Peyer's patch (tissue), 4 donors: ENCODE measurements around the gene GBP5. TPM values are rescaled to one million over a fixed set of nuclear protein-coding genes. Genes with fewer than 3 reads are reported as not detected.
"Not testable (repeated sequence)": the region's sequence is repeated elsewhere in the genome, so short reads cannot be mapped to it uniquely, and the experiment has no call there.

Source experiments
- DNase-seq, 3 donors: peaks; one replicate each; pipeline ENCODE4 v3.0.0-alpha.2; 2017 to 2019
- H3K27ac ChIP-seq, 4 donors: fragments of 200-600 bp; sonication (generic); one replicate each; pipeline ENCODE4 v1.5.1; 2016 to 2019
- H3K27me3 ChIP-seq, 2 donors: fragments of 200-600 bp; sonication (generic); one replicate each; pipeline ENCODE4 v1.5.1; 2019
- H3K36me3 ChIP-seq, 3 donors: fragments of 200-600 bp; sonication (generic); one replicate each; pipeline ENCODE4 v1.5.1; 2016 to 2019
- H3K4me1 ChIP-seq, 4 donors: fragments of 200-600 bp; sonication (generic); one replicate each; pipeline ENCODE4 v1.5.1; 2016 to 2019
- H3K4me3 ChIP-seq, 4 donors: fragments of 200-600 bp; sonication (generic); 1 replicate in 3 of 4; 2 replicates in 1 of 4; pipeline ENCODE4 v1.5.1; 2016 to 2019; ENCODE audit warnings: mild to moderate bottlenecking in 1 of 4
- H3K9me3 ChIP-seq, 4 donors: fragments of 200-600 bp; sonication (generic); one replicate each; pipeline ENCODE4 v1.5.1; 2016 to 2019; ENCODE audit warnings: mild to moderate bottlenecking in 1 of 4
- CTCF ChIP-seq, 6 experiments: fragments of 450-650 bp in 4 of 6; fragments of 200-600 bp in 2 of 6; sonication (generic) in 1 of 6; IDR thresholded peaks; one replicate each; pipeline ENCODE4 v1.5.1; 2017 to 2019; ENCODE audit warnings: antibody characterized with exemption in 6 of 6, mild to moderate bottlenecking in 3 of 6, moderate library complexity in 1 of 6
- POLR2A ChIP-seq, 2 donors: fragments of 450-650 bp; IDR thresholded peaks; one replicate each; pipeline ENCODE4 v1.5.1; 2017; ENCODE audit warnings: antibody characterized with exemption in 2 of 2, mild to moderate bottlenecking in 2 of 2, moderate library complexity in 2 of 2
- total RNA-seq, 4 donors: library from RNA; depleted of rRNA; stranded (reverse); fragments of >200 nt; gene quantifications; one replicate each; pipeline ENCODE4 v1.1.0, GENCODE V29; 2016

Gene GBP5, protein sequence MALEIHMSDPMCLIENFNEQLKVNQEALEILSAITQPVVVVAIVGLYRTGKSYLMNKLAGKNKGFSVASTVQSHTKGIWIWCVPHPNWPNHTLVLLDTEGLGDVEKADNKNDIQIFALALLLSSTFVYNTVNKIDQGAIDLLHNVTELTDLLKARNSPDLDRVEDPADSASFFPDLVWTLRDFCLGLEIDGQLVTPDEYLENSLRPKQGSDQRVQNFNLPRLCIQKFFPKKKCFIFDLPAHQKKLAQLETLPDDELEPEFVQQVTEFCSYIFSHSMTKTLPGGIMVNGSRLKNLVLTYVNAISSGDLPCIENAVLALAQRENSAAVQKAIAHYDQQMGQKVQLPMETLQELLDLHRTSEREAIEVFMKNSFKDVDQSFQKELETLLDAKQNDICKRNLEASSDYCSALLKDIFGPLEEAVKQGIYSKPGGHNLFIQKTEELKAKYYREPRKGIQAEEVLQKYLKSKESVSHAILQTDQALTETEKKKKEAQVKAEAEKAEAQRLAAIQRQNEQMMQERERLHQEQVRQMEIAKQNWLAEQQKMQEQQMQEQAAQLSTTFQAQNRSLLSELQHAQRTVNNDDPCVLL
- total RNA-seq: 10 to 100 TPM in 1 of 4 donors, 1 to 10 TPM in 3; 1.6 to 14.0 (median 3.1) TPM

GRCh38 chr1:89272269-89273041 is at the start of gene GBP5:
GBP5 (minus strand) TSS chr1:89272860; CDS start chr1:89269555, 3,305 bp downstream.
- H3K4me1 ChIP-seq, H3K9me3 ChIP-seq, H3K36me3 ChIP-seq, H3K27me3 ChIP-seq: not testable (repeated sequence)
- peak within 1 kb of the TSS; percentile 27 to 48 (median 38) for H3K4me3 ChIP-seq
- TF ChIP-seq POLR2A (IDR thresholded peaks at IDR 0.05): peak; percentile 45 to 50
- peak within 1 kb of the TSS; percentile 57 to 62 (median 59) for H3K27ac ChIP-seq
- peak in 2 of 3 donors; percentile 65 to 78 for DNase-seq

- no peak overlapping the region for H3K27ac ChIP-seq
- no peaks in the 10 kb centered on the region for H3K27me3 ChIP-seq
- no peak overlapping the region for H3K4me3 ChIP-seq
- no peaks in the 10 kb centered on the region for H3K36me3 ChIP-seq
- H3K4me1 ChIP-seq: no peaks in the 10 kb centered on the region
- no peak for TF ChIP-seq POLR2A (IDR thresholded peaks at IDR 0.05)
- TF ChIP-seq CTCF (IDR thresholded peaks at IDR 0.05): no peak
- H3K9me3 ChIP-seq: peaks cover 0 to 4% (median 0%) of the 10 kb centered on the region in 4 donors
- DNase-seq: no peak
These were observed 49.7 kb upstream of the GBP5 start for GRCh38 chr1:89322402-89322801.

- H3K4me3 ChIP-seq: no peak overlapping the region
- DNase-seq: no peak
- H3K9me3 ChIP-seq: peaks cover 0 to 3% (median 0%) of the 10 kb centered on the region in 4 donors
- TF ChIP-seq CTCF (IDR thresholded peaks at IDR 0.05): no peak
- no peak for TF ChIP-seq POLR2A (IDR thresholded peaks at IDR 0.05)
- H3K27me3 ChIP-seq: no peaks in the 10 kb centered on the region
- no peaks in the 10 kb centered on the region for H3K36me3 ChIP-seq
- H3K27ac ChIP-seq: no peak overlapping the region
- H3K4me1 ChIP-seq: peaks cover 0 to 8% (median 8%) of the 10 kb centered on the region in 4 donors
These were observed 39.9 kb upstream of the GBP5 start for GRCh38 chr1:89312572-89312971.

- Histone ChIP-seq H3K27ac (peak overlapping the region in 1 of 4 donors; percentile 46), H3K4me3 (no peak overlapping the region), H3K27me3 (no peaks in the 10 kb centered on the region), H3K36me3 (no peaks in the 10 kb centered on the region), H3K9me3 (peaks cover 0 to 3% (median 0%) of the 10 kb centered on the region in 4 donors), H3K4me1 (peaks cover 0 to 8% (median 8%) of the 10 kb centered on the region in 4 donors)
- DNase-seq: no peak
- TF ChIP-seq CTCF (IDR thresholded peaks at IDR 0.05) (no peak), POLR2A (IDR thresholded peaks at IDR 0.05) (no peak)
These were observed 39.1 kb upstream of the GBP5 start for GRCh38 chr1:89311757-89312156.

DNA sequence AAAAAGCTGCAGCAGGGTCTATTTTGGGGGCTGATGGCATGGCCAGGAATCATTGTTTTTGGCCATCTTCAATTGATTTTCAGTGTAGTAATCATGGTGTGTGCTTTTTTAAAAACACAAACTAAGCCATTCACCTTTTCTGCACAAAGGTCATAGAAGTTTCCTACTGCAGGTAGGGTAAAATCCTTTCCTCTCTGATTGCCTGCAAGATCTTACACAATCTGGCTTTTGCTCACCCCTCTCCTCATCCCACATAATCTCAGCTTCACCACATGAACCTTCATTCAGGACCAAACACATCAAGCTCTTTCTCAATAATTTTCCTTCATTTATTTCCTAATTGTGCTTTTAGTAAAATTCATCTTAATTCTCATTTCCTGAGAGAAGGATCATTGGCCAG is 38.3 kb upstream of the GBP5 start:
- no peak for TF ChIP-seq POLR2A (IDR thresholded peaks at IDR 0.05)
- no peak for TF ChIP-seq CTCF (IDR thresholded peaks at IDR 0.05)
- Histone ChIP-seq H3K4me3 (no peak overlapping the region), H3K4me1 (peaks cover 0 to 8% (median 8%) of the 10 kb centered on the region in 4 donors), H3K36me3 (no peaks in the 10 kb centered on the region), H3K27me3 (no peaks in the 10 kb centered on the region), H3K27ac (peak overlapping the region; percentile 13 to 49 (median 44)), H3K9me3 (peaks cover 0 to 3% (median 0%) of the 10 kb centered on the region in 4 donors)
- DNase-seq: no peak
